Urinary bladder (tissue), 4 donors: ENCODE measurements around the gene MMRN2. TPM values are rescaled to one million over a fixed set of nuclear protein-coding genes. Genes with fewer than 3 reads are reported as not detected.
"Not testable (repeated sequence)": the region's sequence is repeated elsewhere in the genome, so short reads cannot be mapped to it uniquely, and the experiment has no call there.

Experiments used
- DNase-seq: peaks from one replicate; pipeline ENCODE4 v3.0.0-alpha.2; 2015; ENCODE audit errors: extremely low spot score
- H3K27ac ChIP-seq: one replicate; pipeline ENCODE4 v1.5.1; 2013; ENCODE audit warnings: low read depth, mild to moderate bottlenecking, moderate library complexity
- H3K36me3 ChIP-seq: one replicate; pipeline ENCODE4 v1.6.1; 2013; ENCODE audit warnings: mild to moderate bottlenecking, moderate library complexity; ENCODE audit not compliant: insufficient read depth
- H3K4me1 ChIP-seq: one replicate; pipeline ENCODE4 v1.6.1; 2013; ENCODE audit warnings: mild to moderate bottlenecking, moderate library complexity; ENCODE audit not compliant: insufficient read depth
- H3K4me3 ChIP-seq: one replicate; pipeline ENCODE4 v1.5.1; 2013; ENCODE audit warnings: low read depth, low read length
- WGBS: extraction: QIAGEN DNeasy Blood & Tissue Kit; methylation state at CpG from one replicate; pipeline ENCODE4 v1.1.7; 2013; 5-methylcytosine and 5-hydroxymethylcytosine counted together
- polyA plus RNA-seq: library from polyadenylated mRNA; stranded (reverse); fragments of 200-250 nt; gene quantifications from one replicate; pipeline ENCODE4 v1.2.3, GENCODE V29; 2013
- total RNA-seq: library from RNA; depleted of rRNA; stranded (reverse); fragments of >200 nt; gene quantifications from one replicate; pipeline ENCODE4 v1.2.3, GENCODE V29; 2014
- donor health status: healthy with polysubstance abuse.
- donor health status: healthy.

MMRN2 gene
- total and polyA plus RNA-seq, 2 donors, result 40.8 to 49.0 TPM

DNA sequence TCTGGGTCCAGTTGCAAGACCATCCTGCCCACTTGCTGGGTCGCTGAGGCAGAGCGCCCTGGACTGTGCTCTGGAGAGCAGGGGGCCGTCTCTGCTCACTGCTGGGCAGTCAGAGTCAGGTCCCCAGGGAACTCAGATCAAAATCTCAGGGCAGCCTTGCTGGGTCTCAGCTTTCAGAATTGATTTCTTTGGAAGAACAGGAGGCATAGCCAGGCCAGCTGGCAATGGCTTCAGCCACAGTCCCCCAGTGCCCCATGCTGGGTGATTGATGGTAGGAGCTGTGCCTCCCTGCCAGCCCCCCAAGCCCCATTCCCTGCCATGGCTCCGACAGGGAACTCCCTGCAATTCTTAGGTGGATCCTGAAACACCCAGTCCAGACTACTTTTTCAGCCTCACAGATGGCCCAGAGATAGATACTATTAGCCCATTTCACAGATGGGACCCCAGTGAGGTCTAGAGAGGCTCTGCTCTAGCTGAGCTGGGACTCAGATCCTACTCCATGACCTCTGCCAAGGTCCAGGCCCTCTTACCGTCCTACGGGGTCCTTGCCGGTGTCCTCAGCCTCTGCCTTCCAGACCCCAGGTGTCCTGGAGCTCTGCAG is 467 bp downstream of the MMRN2 start:
- Histone ChIP-seq H3K36me3 (no peaks in the 10 kb centered on the region), H3K4me1 (no peaks in the 10 kb centered on the region), H3K4me3 (peak overlapping the region; percentile 24), H3K27ac (peak overlapping the region; percentile 87)
- no peak for DNase-seq
- WGBS, result 79% methylated on average over 7 of the region's 7 CpGs

DNA sequence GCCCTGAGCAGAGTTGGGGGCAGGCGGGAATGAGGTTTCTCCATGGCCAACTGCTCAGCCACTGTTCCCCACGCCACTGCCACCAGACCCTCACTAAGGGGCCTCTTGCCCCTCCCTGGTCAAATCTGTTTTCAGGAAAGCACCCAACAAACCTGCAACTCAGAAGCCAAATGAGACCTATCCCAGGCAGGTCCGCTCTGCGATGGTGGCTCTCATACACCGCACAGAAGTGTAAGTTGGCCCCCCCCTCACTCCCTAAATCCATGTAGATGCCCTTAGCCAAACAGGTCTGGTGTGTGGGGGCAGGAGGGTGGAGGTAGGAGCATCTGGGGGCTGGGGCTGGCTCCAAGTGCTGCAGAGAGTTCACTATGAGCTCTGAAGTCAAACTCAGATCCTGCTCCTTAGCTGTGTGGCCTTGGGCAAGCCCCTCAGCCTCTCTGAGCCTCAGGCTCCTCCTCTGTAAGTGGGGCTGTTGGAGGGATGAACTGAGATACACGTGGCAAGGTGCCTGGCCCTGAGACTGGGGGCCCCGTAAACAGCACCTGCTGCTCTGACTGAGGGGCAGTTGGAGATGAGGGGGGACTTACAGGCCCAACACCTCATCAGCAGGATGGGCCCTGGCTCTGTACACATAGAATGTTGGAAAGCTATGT is 1.1 kb downstream of the MMRN2 start:
- no peak for DNase-seq
- no peaks in the 10 kb centered on the region for H3K36me3 ChIP-seq
- peak overlapping the region; percentile 87 for H3K27ac ChIP-seq
- WGBS, result 67% methylated on average over 7 of the region's 7 CpGs
- H3K4me3 ChIP-seq, result peak overlapping the region; percentile 26
- H3K4me1 ChIP-seq, result no peaks in the 10 kb centered on the region

DNA sequence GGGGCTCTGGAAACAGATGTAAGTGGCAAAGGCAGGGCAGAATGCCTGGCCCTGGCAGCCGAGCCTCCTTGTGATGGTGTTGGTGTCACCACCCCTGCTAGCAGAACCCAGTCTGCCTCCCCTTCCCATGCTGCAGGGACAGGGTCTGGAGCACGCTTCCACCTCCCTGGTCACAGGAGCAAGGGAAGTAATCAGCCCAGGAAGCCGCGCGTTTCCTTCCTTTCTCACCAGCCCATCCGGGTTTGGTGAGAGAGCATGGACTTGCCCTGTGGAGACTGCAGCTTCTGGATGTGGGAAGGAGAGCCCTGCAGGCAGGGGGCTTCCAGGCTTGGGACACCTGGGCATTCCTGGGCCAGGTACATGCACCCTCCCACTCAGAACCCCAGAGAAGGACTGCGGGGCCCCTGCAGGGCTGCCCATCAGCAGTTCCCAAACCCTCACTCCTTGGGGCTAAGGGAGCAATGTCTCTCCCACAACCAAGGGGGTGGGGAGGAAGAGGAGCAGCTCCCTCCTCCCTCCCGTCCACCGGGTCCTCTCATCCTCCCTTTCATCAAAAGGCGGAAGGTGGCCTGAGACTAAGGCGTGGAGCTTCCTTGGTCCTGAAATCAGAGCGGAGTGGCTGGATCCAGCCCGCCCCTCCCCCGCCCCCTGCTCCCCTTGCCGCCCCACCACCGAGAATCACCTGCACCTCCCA is 1.8 kb downstream of the MMRN2 start:
- no peaks in the 10 kb centered on the region for H3K36me3 ChIP-seq
- 67% methylated on average over 16 of the region's 16 CpGs for WGBS
- no peak for DNase-seq
- no peaks in the 10 kb centered on the region for H3K4me1 ChIP-seq
- peak overlapping the region; percentile 26 for H3K4me3 ChIP-seq
- peak overlapping the region; percentile 87 for H3K27ac ChIP-seq

DNA sequence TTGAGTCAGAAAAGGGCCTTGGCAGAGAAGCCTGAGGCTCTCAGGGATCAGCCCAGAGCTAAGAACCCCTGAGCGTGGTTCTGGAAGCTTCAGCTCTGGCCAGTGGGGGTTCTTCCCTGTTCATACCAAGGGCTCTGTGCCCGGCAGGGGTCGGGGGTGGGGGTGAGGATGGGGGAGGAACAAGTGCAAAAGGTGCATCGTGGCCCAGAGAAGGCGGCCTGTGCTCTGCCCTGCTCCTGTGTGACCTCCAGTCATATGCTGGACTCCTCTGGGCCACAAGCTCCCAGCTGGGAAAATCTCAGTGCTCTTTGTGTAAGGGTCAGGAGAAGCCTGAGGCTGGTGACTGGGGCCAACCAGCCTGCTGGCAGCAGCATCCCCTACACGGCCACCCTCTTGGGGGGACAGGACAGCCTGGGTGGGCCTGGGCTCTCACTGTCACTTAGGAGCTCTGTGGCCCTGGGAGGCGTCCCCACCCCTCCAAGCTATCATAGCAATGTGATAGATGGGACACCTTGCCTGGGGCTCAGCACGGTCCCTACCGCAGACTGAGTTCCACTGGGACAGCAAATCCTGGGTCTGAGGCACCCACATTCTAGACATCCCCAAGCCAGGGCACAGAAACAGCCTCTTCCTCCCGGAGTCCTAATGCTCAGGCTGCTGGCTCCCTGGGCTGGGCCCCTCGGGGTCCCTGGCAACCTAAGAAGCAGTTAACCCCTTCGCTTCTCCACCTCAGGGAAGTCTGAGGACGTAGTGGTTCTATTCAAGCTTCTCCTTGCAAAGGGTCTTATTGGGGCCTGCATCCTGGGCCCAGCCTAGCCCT is 2.5 kb downstream of the MMRN2 start:
- no peak for DNase-seq
- Histone ChIP-seq H3K27ac (peak overlapping the region; percentile 79), H3K36me3 (no peaks in the 10 kb centered on the region), H3K4me1 (no peaks in the 10 kb centered on the region), H3K4me3 (peak overlapping the region; percentile 2)
- WGBS, result 55% methylated on average over 13 of the region's 13 CpGs

DNA sequence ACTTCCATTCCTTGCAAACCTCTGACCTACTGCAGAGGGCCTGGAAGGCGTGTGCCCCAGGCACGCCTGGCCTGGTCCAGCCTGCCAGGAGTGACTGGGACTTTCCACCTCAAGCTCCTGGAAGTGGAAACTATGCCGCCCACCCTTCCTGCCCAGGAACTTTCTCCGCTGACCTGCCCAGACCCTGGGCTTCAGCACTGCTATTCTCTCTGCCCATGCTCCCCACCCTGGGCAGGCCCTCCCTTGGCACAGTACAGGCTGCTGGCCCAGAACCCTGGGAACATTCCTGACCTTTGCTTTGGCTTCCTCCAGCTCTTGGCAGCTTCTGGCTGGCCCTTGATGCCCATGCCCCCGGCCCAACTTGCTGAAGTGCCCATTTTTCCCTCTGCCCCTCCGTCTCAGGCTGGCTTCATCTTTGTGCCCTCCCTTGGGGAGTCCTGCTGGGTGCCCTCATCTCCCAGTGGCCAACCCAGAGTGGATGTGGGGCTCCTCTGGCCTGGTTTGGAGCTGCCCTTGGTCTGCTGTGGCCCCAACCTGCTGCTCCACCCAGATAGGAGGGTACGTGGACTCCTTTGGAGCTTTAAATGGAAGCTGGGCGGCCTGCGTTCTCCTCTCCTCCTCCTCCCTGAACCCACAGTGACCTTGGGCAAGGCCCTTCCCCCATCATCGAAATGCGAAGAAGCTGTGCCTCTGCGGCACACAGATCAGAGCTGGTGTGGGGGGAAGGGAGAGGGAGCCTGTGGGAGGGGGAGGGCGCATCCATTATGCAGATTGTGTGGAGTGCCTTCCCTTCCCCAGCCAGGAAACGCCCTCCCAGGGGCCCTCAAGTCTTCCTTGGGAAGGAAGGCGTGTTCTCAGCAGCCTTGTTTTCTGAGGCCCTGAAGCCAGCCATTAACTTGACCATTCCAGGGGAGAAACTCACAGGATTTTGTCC is 3.4 kb downstream of the MMRN2 start:
- Histone ChIP-seq H3K27ac (peak overlapping the region; percentile 92), H3K36me3 (no peaks in the 10 kb centered on the region), H3K4me3 (peak overlapping the region; percentile 2), H3K4me1 (no peaks in the 10 kb centered on the region)
- WGBS, result 51% methylated on average over 15 of the region's 15 CpGs
- no peak for DNase-seq

DNA sequence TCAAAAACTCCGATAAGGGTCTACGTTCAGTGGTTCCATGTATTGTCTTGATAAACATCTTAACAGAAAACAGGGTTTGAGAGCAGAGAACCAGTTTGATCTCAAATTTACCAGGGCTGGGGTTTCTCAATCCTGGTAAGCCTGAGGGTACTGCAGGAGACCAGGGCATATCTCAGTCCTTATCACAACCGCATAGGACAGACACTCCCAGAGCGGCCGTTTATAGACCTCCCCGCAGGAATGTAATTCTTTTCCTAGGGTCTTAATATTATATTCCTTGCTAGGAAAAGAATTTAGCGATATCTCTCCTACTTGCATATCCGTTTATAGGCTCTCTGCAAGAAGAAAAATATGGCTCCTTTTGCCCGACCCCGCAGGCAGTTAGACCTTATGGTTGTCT is 4.7 kb downstream of the MMRN2 start:
- H3K27ac ChIP-seq, H3K4me3 ChIP-seq, H3K36me3 ChIP-seq, H3K4me1 ChIP-seq, DNase-seq: not testable (repeated sequence)
- 93% methylated on average over 10 of the region's 10 CpGs for whole genome bisulfite sequencing

DNA sequence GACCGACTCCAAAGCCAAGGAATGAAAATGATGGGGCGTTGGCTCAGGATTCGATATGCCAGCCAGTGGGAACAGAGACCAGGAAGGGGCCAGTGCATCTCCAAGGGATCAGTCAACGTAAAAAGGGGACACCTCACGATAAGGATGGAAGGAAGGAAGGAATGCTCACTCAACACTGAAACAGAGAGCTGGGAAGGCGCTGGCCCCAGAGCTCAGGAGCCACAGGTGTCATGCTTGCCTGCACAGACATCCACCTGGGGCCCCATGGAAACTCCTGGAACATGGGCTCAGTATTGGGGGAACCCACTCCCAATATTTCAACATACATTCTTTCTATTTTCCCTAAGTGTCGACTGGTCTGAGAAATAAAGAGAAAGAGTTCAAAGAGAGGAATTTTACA is 5.3 kb downstream of the MMRN2 start:
- Histone ChIP-seq H3K4me1 (no peaks in the 10 kb centered on the region), H3K27ac (peak overlapping the region; percentile 49), H3K36me3 (no peaks in the 10 kb centered on the region), H3K4me3 (no peak overlapping the region)
- 86% methylated on average over 7 of the region's 7 CpGs for WGBS
- no peak for DNase-seq

DNA sequence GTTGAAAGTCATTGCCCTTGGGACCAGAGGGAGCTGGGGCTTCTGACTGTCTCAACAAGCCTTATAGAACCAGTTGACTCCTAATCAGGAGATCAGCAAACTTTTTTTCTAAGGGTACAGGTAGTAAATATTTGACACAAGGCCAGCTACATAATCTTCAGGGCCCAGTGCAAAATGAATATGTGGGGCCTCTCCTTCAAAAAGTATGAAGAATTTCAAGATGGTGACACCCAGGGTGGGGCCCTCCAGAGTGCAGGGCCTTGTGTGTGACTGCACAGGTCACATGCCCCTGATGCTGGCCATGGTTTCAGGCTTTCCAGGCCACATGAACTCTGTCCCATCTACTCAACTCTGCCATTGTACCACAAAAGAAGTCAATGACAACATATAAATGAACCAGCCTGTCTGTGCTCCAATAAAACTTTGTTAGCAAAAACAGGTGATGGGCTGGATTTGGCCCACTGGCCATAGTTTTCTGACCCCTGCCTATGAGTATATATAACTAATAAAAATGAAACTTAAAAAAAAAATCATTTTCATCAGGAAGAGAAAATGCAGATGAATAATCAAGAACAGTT is 6.1 kb downstream of the MMRN2 start:
- no peak for DNase-seq
- Histone ChIP-seq H3K4me3 (no peak overlapping the region), H3K27ac (no peak overlapping the region), H3K4me1 (no peaks in the 10 kb centered on the region), H3K36me3 (no peaks in the 10 kb centered on the region)

DNA sequence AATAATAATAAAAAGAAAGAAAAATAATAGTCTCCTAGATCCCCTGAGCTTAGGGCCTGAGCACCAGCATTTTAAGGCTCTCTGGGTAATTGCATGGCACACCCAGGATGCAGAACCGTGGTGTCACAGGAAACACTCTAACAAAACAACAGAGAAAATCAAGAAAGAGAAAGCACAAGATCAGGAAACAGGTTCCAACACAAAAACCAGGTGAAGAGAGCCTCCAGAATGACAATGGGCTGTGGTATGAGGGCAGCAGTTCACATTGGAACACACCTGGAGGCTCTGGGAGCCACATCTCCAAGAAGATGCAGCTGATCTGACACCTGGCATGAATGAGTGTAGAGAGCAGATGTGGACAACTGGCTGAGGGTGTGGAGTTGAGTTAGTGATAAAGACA is 7.1 kb downstream of the MMRN2 start:
- H3K4me1 ChIP-seq, result no peaks in the 10 kb centered on the region
- H3K4me3 ChIP-seq, result no peak overlapping the region
- 62% methylated on average over 1 of the region's 1 CpG for WGBS
- DNase-seq, result no peak
- no peak overlapping the region for H3K27ac ChIP-seq
- no peaks in the 10 kb centered on the region for H3K36me3 ChIP-seq

DNA sequence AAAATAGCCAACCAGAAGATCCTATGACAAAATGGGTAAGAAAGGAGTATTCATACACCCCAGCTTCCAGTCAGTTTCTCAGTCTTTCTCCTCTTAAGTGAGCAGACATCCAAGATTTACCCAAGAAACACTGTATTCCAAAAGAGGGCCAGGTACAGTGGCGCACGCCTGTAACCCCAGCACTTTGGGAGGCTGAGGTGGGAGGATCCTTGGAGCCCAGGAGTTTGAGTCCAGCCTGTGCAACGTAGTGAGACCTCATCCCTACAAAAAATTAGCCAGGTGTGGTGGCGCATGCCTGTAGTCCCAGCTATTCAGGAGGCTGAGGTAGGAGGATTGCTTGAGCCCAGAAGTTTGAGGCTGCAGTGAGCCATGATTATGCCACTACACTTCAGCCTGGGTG is 9.6 kb downstream of the MMRN2 start:
- H3K4me1 ChIP-seq, DNase-seq, H3K4me3 ChIP-seq, H3K36me3 ChIP-seq, H3K27ac ChIP-seq: not testable (repeated sequence)
- WGBS, result 93% methylated on average over 4 of the region's 4 CpGs

DNA sequence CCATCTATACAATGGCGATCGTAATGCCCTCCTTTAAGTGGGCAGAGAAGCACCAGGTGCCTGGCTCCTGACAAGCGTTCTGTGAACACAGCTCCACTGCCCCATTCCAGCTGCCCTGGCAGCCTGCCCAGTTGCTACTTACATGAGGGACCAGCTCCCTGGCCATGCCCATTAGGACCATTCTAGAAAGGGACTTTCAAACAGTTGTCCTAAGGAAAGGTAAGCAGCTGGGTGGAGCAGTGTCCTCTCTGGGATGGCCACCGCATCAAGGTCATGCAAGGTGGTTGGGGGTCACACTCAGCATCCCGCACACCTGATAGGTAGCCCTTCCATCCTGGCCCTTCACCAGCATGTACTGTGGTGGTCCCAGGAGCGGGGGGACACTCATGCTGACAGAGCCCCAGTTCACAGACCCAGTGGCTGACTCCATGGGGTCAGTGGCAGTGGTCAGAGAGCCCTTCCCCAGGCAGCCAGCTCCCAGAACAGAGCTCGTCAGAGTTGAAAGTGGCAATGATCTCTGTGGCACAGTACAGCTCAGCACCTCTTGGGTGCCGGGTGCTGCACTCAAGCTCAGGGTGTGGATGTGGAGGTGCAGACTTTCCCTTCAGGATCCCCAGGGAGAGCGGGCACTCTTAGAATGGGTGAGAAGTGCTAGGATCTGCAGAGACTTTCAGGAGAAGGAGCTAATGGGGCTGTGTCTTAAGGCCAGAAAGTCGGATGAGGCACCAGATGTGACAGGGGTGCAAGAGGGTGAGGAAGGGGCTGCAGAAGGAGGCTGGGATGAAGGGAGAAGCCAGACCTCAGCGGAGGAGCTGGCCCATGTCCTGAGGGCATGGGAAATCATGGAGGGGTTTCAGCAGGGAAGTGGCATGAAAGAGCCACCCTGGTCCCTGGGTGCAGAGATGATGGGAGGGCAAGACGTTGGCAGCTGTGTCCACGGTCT is 10.9 kb downstream of the MMRN2 start:
- 79% methylated on average over 13 of the region's 13 CpGs for WGBS
- DNase-seq, result no peak
- H3K4me1 ChIP-seq, result no peaks in the 10 kb centered on the region
- H3K36me3 ChIP-seq, result no peaks in the 10 kb centered on the region
- no peak overlapping the region for H3K27ac ChIP-seq
- no peak overlapping the region for H3K4me3 ChIP-seq
